ENCODE measurements around the gene COX19.

COX19 gene

GRCh38 chr7:922334-923107 is 52.8 kb downstream of the COX19 start:
- no peak for DNase-seq

- no peak for DNase-seq
Observed at GRCh38 chr7:921581-922333, 53.6 kb downstream of the COX19 start.

- DNase-seq = no peak
Observed at GRCh38 chr7:921071-921461, 54.3 kb downstream of the COX19 start.

- DNase-seq = no peak
Observed at GRCh38 chr7:920351-921070, 54.8 kb downstream of the COX19 start.

GRCh38 chr7:919924-920341 is 55.4 kb downstream of the COX19 start:
- DNase-seq = no peak

GRCh38 chr7:919114-919442 is 56.3 kb downstream of the COX19 start:
- DNase-seq = no peak

- no peak for DNase-seq
Observed at GRCh38 chr7:918441-919113, 56.8 kb downstream of the COX19 start.

- no peak for DNase-seq
Observed at GRCh38 chr7:918118-918425, 57.3 kb downstream of the COX19 start.

GRCh38 chr7:917255-918117 is 57.9 kb downstream of the COX19 start:
- DNase-seq = no peak

GRCh38 chr7:916291-916941 is 58.9 kb downstream of the COX19 start:
- DNase-seq = no peak
